Natural killer cell (primary cell): Measurements from ENCODE around the gene RELA. TPM values are rescaled to one million over a fixed set of nuclear protein-coding genes. Genes with fewer than 3 reads are reported as not detected.

Experiments
- ATAC-seq, 3 donors: fragments of 150-1000 bp in 2 of 3; fragments of 200-7000 bp in 1 of 3; cut with Tn5 transposase; 1 replicate in 1 of 3; 2 replicates in 2 of 3; pipeline ENCODE4 v1.10.0; 2021; ENCODE audit warnings: mild to moderate bottlenecking in 2 of 3, moderate library complexity in 2 of 3
- DNase-seq, 2 donors: peaks; one replicate each; pipeline versions ENCODE4 v3.0.0 to v3.0.0-alpha.2; 2013 to 2021; ENCODE audit warnings: mixed read lengths in 1 of 2
- H3K27ac ChIP-seq: one replicate; pipeline ENCODE4 v1.5.1; 2013; ENCODE audit warnings: mild to moderate bottlenecking, low read length
- H3K27me3 ChIP-seq: one replicate; pipeline ENCODE4 v1.6.1; 2013; ENCODE audit warnings: low read length; ENCODE audit not compliant: control insufficient read depth, insufficient read depth
- H3K36me3 ChIP-seq: one replicate; pipeline ENCODE4 v1.6.1; 2013; ENCODE audit warnings: low read length; ENCODE audit not compliant: control insufficient read depth, insufficient read depth
- H3K4me1 ChIP-seq: one replicate; pipeline ENCODE4 v1.6.1; 2013; ENCODE audit warnings: low read length; ENCODE audit not compliant: control insufficient read depth, insufficient read depth
- H3K4me3 ChIP-seq: one replicate; pipeline ENCODE4 v1.5.1; 2013; ENCODE audit warnings: low read length
- H3K9me3 ChIP-seq: one replicate; pipeline ENCODE4 v1.6.1; 2013; ENCODE audit warnings: low read length; ENCODE audit not compliant: control insufficient read depth, insufficient read depth
- H3K27ac Mint-ChIP-seq, 2 donors: one replicate each; pipeline ENCODE4 v1.8.0; 2022; ENCODE audit warnings: mild to moderate bottlenecking in 2 of 2, mixed read lengths in 2 of 2, moderate library complexity in 1 of 2
- H3K27me3 Mint-ChIP-seq, 2 donors: one replicate each; pipeline ENCODE4 v1.8.0; 2022; ENCODE audit warnings: low read depth in 2 of 2, mixed read lengths in 2 of 2
- H3K36me3 Mint-ChIP-seq: one replicate; pipeline ENCODE4 v1.8.0; 2022; ENCODE audit warnings: mixed read lengths
- H3K4me1 Mint-ChIP-seq, 2 donors: one replicate each; pipeline ENCODE4 v1.8.0; 2022; ENCODE audit warnings: mixed read lengths in 2 of 2
- H3K4me3 Mint-ChIP-seq: one replicate; pipeline ENCODE4 v1.8.0; 2022; ENCODE audit warnings: mild to moderate bottlenecking, moderate library complexity, mixed read lengths
- H3K9me3 Mint-ChIP-seq, 2 donors: one replicate each; pipeline ENCODE4 v1.8.0; 2022; ENCODE audit warnings: mixed read lengths in 2 of 2
- CTCF ChIP-seq: fragments of 200-600 bp; IDR thresholded peaks from one replicate; pipeline ENCODE4 v1.8.0; 2022; ENCODE audit warnings: antibody characterized with exemption
- WGBS: methylation state at CpG from one replicate; pipeline ENCODE4 v1.1.7; 2013; ENCODE audit warnings: missing lambda C conversion rate; ENCODE audit not compliant: insufficient coverage; 5-methylcytosine and 5-hydroxymethylcytosine counted together
- intact Hi-C: fragments of 100-400 bp; cut with micrococcal nuclease; formaldehyde crosslinking; loops from one replicate; pipeline ENCODE4 v1.14.2; 2022
- total RNA-seq, 4 donors: library from RNA; stranded (reverse); fragments of 120-200 nt in 1 of 4; gene quantifications; one replicate each; pipeline versions ENCODE4 v1.2.3 to v1.2.4, GENCODE V29; 2013 to 2022

RELA gene
- total RNA-seq, 3 donors from 2014 or later (not counting 1 experiment from before 2014, with no cell fraction given), result 319 to 380 (median 338) TPM

- intact Hi-C loops, result no loop called here
- Mint-ChIP-seq H3K27ac (no peak overlapping the region), H3K27me3 (no peaks in the 10 kb centered on the region), H3K4me1 (peaks cover 0 to 10% of the 10 kb centered on the region in 2 donors), H3K4me3 (no peak overlapping the region), H3K9me3 (no peaks in the 10 kb centered on the region), H3K36me3 (no peaks in the 10 kb centered on the region)
- Histone ChIP-seq H3K27me3 (peaks cover 2% of the 10 kb centered on the region), H3K4me1 (peaks cover 6% of the 10 kb centered on the region), H3K27ac (no peak overlapping the region), H3K9me3 (no peaks in the 10 kb centered on the region), H3K4me3 (no peak overlapping the region), H3K36me3 (no peaks in the 10 kb centered on the region)
- TF ChIP-seq CTCF, result no peak
- DNase-seq (no peak), ATAC-seq (no peak)
- WGBS, result 72% methylated on average over 2 of the region's 4 CpGs
Observed at GRCh38 chr11:65703846-65704245, 41.1 kb upstream of the RELA start.

- peaks cover 0 to 4% of the 10 kb centered on the region in 2 donors for H3K4me1 Mint-ChIP-seq
- Histone ChIP-seq H3K4me3 (no peak overlapping the region), H3K9me3 (no peaks in the 10 kb centered on the region), H3K27ac (no peak overlapping the region), H3K27me3 (peaks cover 2% of the 10 kb centered on the region), H3K36me3 (no peaks in the 10 kb centered on the region), H3K4me1 (peaks cover 4% of the 10 kb centered on the region)
- DNase-seq, result no peak
- no peak for TF ChIP-seq CTCF
- no peaks in the 10 kb centered on the region for H3K27me3 Mint-ChIP-seq
- ATAC-seq, result no peak
- H3K36me3 Mint-ChIP-seq, result no peaks in the 10 kb centered on the region
- intact Hi-C loops, result no loop called here
- no peaks in the 10 kb centered on the region for H3K9me3 Mint-ChIP-seq
- 100% methylated on average over 1 of the region's 1 CpG for WGBS
- H3K27ac Mint-ChIP-seq, result no peak overlapping the region
- H3K4me3 Mint-ChIP-seq, result no peak overlapping the region
Observed at GRCh38 chr11:65701686-65702085, 39.0 kb upstream of the RELA start.

- H3K4me3 ChIP-seq, result no peak overlapping the region
- no peaks in the 10 kb centered on the region for H3K9me3 ChIP-seq
- no peaks in the 10 kb centered on the region for H3K36me3 ChIP-seq
- no peaks in the 10 kb centered on the region for H3K36me3 Mint-ChIP-seq
- no CpG with 5 or more reads among the region's 3 CpGs for WGBS
- intact Hi-C loops, result no loop called here
- peaks cover 3 to 6% of the 10 kb centered on the region in 2 donors for H3K4me1 Mint-ChIP-seq
- no peaks in the 10 kb centered on the region for H3K9me3 Mint-ChIP-seq
- no peak for DNase-seq
- no peak for ATAC-seq
- H3K4me1 ChIP-seq, result peaks cover 4% of the 10 kb centered on the region
- no peak for TF ChIP-seq CTCF
- H3K27ac Mint-ChIP-seq, result no peak overlapping the region
- no peak overlapping the region for H3K27ac ChIP-seq
- H3K27me3 Mint-ChIP-seq, result no peaks in the 10 kb centered on the region
- no peak overlapping the region for H3K4me3 Mint-ChIP-seq
- H3K27me3 ChIP-seq, result peaks cover 2% of the 10 kb centered on the region
Observed at GRCh38 chr11:65700399-65700798, 37.7 kb upstream of the RELA start.

- Mint-ChIP-seq H3K4me3 (no peak overlapping the region), H3K9me3 (no peaks in the 10 kb centered on the region), H3K27me3 (no peaks in the 10 kb centered on the region), H3K36me3 (no peaks in the 10 kb centered on the region), H3K27ac (no peak overlapping the region), H3K4me1 (peaks cover 10 to 15% of the 10 kb centered on the region in 2 donors)
- Histone ChIP-seq H3K4me3 (no peak overlapping the region), H3K27ac (no peak overlapping the region), H3K36me3 (no peaks in the 10 kb centered on the region), H3K9me3 (no peaks in the 10 kb centered on the region), H3K27me3 (peaks cover 2% of the 10 kb centered on the region), H3K4me1 (peaks cover 14% of the 10 kb centered on the region)
- WGBS, result 81% methylated on average over 7 of the region's 7 CpGs
- ATAC-seq (no peak), DNase-seq (no peak)
- intact Hi-C loops, result no loop called here
- no peak for TF ChIP-seq CTCF
Observed at GRCh38 chr11:65699306-65699705, 36.6 kb upstream of the RELA start.
